ENCODE measurements around the gene EMID1. TPM values are rescaled to one million over a fixed set of nuclear protein-coding genes. Genes with fewer than 3 reads are reported as not detected.
A peak's percentile ranks its signal among the peaks of the same experiment; 100 is the strongest.
"Not testable (repeated sequence)": the region's sequence is repeated elsewhere in the genome, so short reads cannot be mapped to it uniquely, and the experiment has no call there.

Gene EMID1
- total RNA-seq, 1 experiment from 2014 or later = 3.0 TPM

GRCh38 chr22:29211066-29211465, 5.4 kb downstream of the EMID1 start:
- no peak for DNase-seq (ENCODE audit: low spot score)

GRCh38 chr22:29211466-29211865, 5.8 kb downstream of the EMID1 start:
- no peak for DNase-seq (ENCODE audit: low spot score)

- no peak for DNase-seq (ENCODE audit: low spot score)
These were observed 7.0 kb downstream of the EMID1 start for GRCh38 chr22:29212743-29213142.

- DNase-seq (ENCODE audit: low spot score) = no peak
These were observed 7.8 kb downstream of the EMID1 start for GRCh38 chr22:29213493-29213892.

- no peak for DNase-seq (ENCODE audit: low spot score)
These were observed 8.5 kb downstream of the EMID1 start for GRCh38 chr22:29214232-29214631.

- DNase-seq (ENCODE audit: low spot score) = no peak
These were observed 9.5 kb downstream of the EMID1 start for GRCh38 chr22:29215012-29215860.

- DNase-seq (ENCODE audit: low spot score) = no peak
These were observed 10.5 kb downstream of the EMID1 start for GRCh38 chr22:29216011-29216872.

- no peak for DNase-seq (ENCODE audit: low spot score)
These were observed 11.4 kb downstream of the EMID1 start for GRCh38 chr22:29216873-29217666.

- no peak for DNase-seq (ENCODE audit: low spot score)
These were observed 12.4 kb downstream of the EMID1 start for GRCh38 chr22:29217827-29218757.

- no peak for DNase-seq (ENCODE audit: low spot score)
These were observed 13.2 kb downstream of the EMID1 start for GRCh38 chr22:29218758-29219408.

GRCh38 chr22:29219409-29219782, 13.7 kb downstream of the EMID1 start:
- not testable (repeated sequence) for DNase-seq (ENCODE audit: low spot score)

- no peak for DNase-seq (ENCODE audit: low spot score)
These were observed 14.4 kb downstream of the EMID1 start for GRCh38 chr22:29219881-29220670.

GRCh38 chr22:29224121-29224858, 18.6 kb downstream of the EMID1 start:
- no peak for DNase-seq (ENCODE audit: low spot score)

GRCh38 chr22:29224859-29225410, 19.2 kb downstream of the EMID1 start:
- no peak for DNase-seq (ENCODE audit: low spot score)

GRCh38 chr22:29225422-29226090, 19.9 kb downstream of the EMID1 start:
- peak; percentile 14 for DNase-seq (ENCODE audit: low spot score)

GRCh38 chr22:29226351-29226981, 20.8 kb downstream of the EMID1 start:
- DNase-seq (ENCODE audit: low spot score) = no peak

All from H4 (cell line).